Measurements from ENCODE around the gene TBXAS1.

Gene TBXAS1

GRCh38 chr7:139973101-139974050, 144.3 kb downstream of the TBXAS1 start:
- DNase-seq (ENCODE audit: extremely low spot score), result peak; percentile 23
- TF ChIP-seq FOXA1 (IDR thresholded peaks at IDR 0.05) (no peak), HDGF (IDR thresholded peaks at IDR 0.05; ENCODE audit: borderline replicate concordance) (no peak), BHLHE40 (IDR thresholded peaks at IDR 0.05; ENCODE audit: borderline replicate concordance) (no peak), PKNOX1 (IDR thresholded peaks at IDR 0.05) (peak; percentile 37)
- ChIA-PET POLR2A (no interaction called here), CTCF (interaction anchor here (0.6 kb wide), 1 partner anchor 20 kb away, joined by 3 read pairs; no protein-coding TSS in a partner anchor)

GRCh38 chr7:139974179-139974811, 145.2 kb downstream of the TBXAS1 start:
- CTCF ChIA-PET, result interaction anchor here (0.6 kb wide), 1 partner anchor 19 kb away, joined by 3 read pairs; no protein-coding TSS in a partner anchor
- DNase-seq (ENCODE audit: extremely low spot score), result no peak
- TF ChIP-seq NFRKB (IDR thresholded peaks at IDR 0.05), result no peak
- TF ChIP-seq FOXM1 (IDR thresholded peaks at IDR 0.05; ENCODE audit: borderline replicate concordance), result no peak
- no peak for TF ChIP-seq FOXA1 (IDR thresholded peaks at IDR 0.05)
- TF ChIP-seq HDGF (IDR thresholded peaks at IDR 0.05; ENCODE audit: borderline replicate concordance), result no peak
- TF ChIP-seq SUZ12 (IDR thresholded peaks at IDR 0.05), result no peak
- TF ChIP-seq TARDBP (IDR thresholded peaks at IDR 0.05), result no peak
- no peak for TF ChIP-seq ZNF384 (IDR thresholded peaks at IDR 0.05)
- TF ChIP-seq CTBP1 (IDR thresholded peaks at IDR 0.05; ENCODE audit: borderline replicate concordance), result no peak
- TF ChIP-seq ARNT (IDR thresholded peaks at IDR 0.05), result no peak
- TF ChIP-seq PKNOX1 (IDR thresholded peaks at IDR 0.05), result no peak
- no peak for TF ChIP-seq L3MBTL2 (conservative IDR thresholded peaks at IDR 0.05)
- TF ChIP-seq SP1 (IDR thresholded peaks at IDR 0.05), result no peak
- no peak for TF ChIP-seq ELF4 (IDR thresholded peaks at IDR 0.05)
- no peak for TF ChIP-seq FOXK2 (IDR thresholded peaks at IDR 0.05)
- no peak for TF ChIP-seq LEF1 (IDR thresholded peaks at IDR 0.05; ENCODE audit: borderline replicate concordance)
- no peak for TF ChIP-seq BHLHE40 (IDR thresholded peaks at IDR 0.05; ENCODE audit: borderline replicate concordance)
- POLR2A ChIA-PET, result interaction anchor here (0.9 kb wide), 1 partner anchor 426 kb away, joined by 3 read pairs; no protein-coding TSS in a partner anchor

- ChIA-PET CTCF (no interaction called here), POLR2A (no interaction called here)
- TF ChIP-seq PKNOX1 (IDR thresholded peaks at IDR 0.05) (no peak), LEF1 (IDR thresholded peaks at IDR 0.05; ENCODE audit: borderline replicate concordance) (no peak), SP1 (IDR thresholded peaks at IDR 0.05) (no peak), ZNF384 (IDR thresholded peaks at IDR 0.05) (no peak), ELF4 (IDR thresholded peaks at IDR 0.05) (no peak), TARDBP (IDR thresholded peaks at IDR 0.05) (no peak), CTBP1 (IDR thresholded peaks at IDR 0.05; ENCODE audit: borderline replicate concordance) (no peak), ARNT (IDR thresholded peaks at IDR 0.05) (no peak), L3MBTL2 (conservative IDR thresholded peaks at IDR 0.05) (no peak), FOXM1 (IDR thresholded peaks at IDR 0.05; ENCODE audit: borderline replicate concordance) (no peak), FOXK2 (IDR thresholded peaks at IDR 0.05) (no peak)
- DNase-seq (ENCODE audit: extremely low spot score), result no peak
Measured at GRCh38 chr7:139976055-139976837, 147.2 kb downstream of the TBXAS1 start.

- ChIA-PET CTCF (no interaction called here), POLR2A (no interaction called here)
- DNase-seq (ENCODE audit: extremely low spot score), result no peak
- TF ChIP-seq BHLHE40 (IDR thresholded peaks at IDR 0.05; ENCODE audit: borderline replicate concordance) (no peak), ARNT (IDR thresholded peaks at IDR 0.05) (no peak), SUZ12 (IDR thresholded peaks at IDR 0.05) (no peak), ZNF384 (IDR thresholded peaks at IDR 0.05) (no peak), LEF1 (IDR thresholded peaks at IDR 0.05; ENCODE audit: borderline replicate concordance) (no peak), TARDBP (IDR thresholded peaks at IDR 0.05) (no peak), SP1 (IDR thresholded peaks at IDR 0.05) (no peak), L3MBTL2 (conservative IDR thresholded peaks at IDR 0.05) (no peak), HDGF (IDR thresholded peaks at IDR 0.05; ENCODE audit: borderline replicate concordance) (no peak), CTBP1 (IDR thresholded peaks at IDR 0.05; ENCODE audit: borderline replicate concordance) (no peak), NFRKB (IDR thresholded peaks at IDR 0.05) (no peak), ELF4 (IDR thresholded peaks at IDR 0.05) (no peak), FOXA1 (IDR thresholded peaks at IDR 0.05) (no peak), FOXK2 (IDR thresholded peaks at IDR 0.05) (no peak), PKNOX1 (IDR thresholded peaks at IDR 0.05) (no peak), FOXM1 (IDR thresholded peaks at IDR 0.05; ENCODE audit: borderline replicate concordance) (no peak)
Measured at GRCh38 chr7:139976838-139977656, 148.0 kb downstream of the TBXAS1 start.

Data from HEK293T (cell line).